ENCODE data around the gene TMEFF2.

- no peak for TF ChIP-seq CTCF (IDR thresholded peaks at IDR 0.05)
- TF ChIP-seq EP300 (IDR thresholded peaks at IDR 0.05; ENCODE audit: low read depth): no peak
- no peak for TF ChIP-seq POLR2AphosphoS5 (IDR thresholded peaks at IDR 0.05)
Measured at GRCh38 chr2:192128655-192129054, 66.1 kb downstream of the TMEFF2 start.
